Left hindlimb (tissue), 1 donor: ENCODE data around the gene SLC13A4.
"Not testable (repeated sequence)": the region's sequence is repeated elsewhere in the genome, so short reads cannot be mapped to it uniquely, and the experiment has no call there.

Source experiments
- DNase-seq: peaks from one replicate; pipeline ENCODE4 v3.0.0-alpha.2; 2018

Gene SLC13A4

GRCh38 chr7:135717693-135718092 is 10.3 kb downstream of the SLC13A4 start:
- no peak for DNase-seq

DNA sequence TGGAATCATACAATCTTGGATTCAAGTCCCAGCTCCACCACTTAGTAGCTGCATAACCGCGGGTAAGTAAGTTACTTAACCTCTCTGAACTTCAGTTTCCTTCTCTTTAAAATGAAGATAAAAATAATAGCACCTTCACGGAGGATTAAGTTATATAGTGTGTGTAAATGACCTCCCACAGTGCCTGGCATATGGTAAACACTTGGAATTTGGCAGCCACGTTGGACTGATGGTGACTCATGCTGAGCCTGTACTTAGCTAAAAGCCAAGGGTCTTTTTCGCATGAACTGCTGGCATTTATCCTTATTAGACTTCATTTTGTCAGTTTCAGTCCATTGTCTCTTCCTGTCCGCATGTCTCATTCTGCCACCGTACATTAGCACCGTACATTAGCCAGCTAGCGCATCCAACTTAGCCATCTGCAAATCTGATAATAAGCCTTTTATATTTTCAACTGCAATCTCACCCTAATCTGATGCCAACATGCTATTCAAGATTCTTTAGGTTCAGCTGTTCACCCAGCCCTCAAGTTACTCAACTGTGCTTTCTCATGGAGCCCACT is 11.2 kb downstream of the SLC13A4 start:
- DNase-seq = no peak

GRCh38 chr7:135715673-135716072 is 12.3 kb downstream of the SLC13A4 start:
- no peak for DNase-seq

GRCh38 chr7:135715055-135715522 is 12.9 kb downstream of the SLC13A4 start:
- DNase-seq = no peak

GRCh38 chr7:135714534-135715009 is 13.4 kb downstream of the SLC13A4 start:
- no peak for DNase-seq

DNA sequence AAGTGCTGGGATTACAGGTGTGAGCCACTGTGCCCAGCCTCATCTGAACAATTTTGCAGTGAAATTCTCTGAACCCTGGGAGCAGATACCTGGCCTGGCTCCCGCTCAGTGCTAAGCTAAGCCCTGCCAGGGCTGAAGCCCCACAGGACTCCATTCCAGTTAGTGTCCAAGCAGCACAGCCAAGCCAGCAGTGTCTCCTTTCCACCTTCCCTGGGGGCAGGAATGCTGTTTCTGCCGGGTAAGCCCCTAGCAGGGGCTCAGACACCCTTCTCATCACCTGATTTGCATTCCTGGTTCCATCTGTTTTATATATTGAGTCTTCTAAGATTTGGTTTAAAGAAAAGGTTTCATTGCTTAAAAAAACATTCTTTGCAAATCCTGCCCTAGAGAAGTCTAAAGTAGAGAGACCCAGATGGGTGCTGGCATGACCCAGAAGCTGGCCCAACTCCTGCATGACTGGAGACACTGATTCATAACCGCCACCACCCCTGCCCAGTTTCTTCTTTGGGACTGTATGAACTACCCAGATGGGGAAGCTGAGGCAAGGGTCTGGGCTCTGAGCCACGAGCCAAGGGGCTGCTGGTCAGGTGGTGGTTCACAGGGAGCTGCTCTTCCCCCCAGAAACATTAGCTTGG is 14.0 kb downstream of the SLC13A4 start:
- no peak for DNase-seq

DNA sequence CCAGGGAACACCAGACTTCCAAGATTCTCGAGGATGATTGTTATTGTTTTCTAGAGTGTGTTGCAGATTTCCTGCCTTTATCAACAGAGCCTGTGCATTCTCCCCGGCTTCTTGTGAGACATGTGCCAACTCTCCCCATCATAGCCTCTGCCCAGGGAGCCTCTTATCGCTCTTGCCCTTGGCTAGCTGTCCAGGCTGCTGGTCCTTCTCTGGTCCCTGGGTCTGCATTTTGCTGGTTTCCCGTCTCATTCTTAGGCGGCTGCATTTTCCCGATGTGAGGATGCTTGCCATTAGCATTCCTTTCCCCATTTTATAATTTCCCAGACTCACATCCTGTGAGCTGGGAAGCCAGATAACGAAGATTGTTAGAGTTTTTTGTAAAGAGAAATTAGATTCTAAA is 15.2 kb downstream of the SLC13A4 start:
- no peak for DNase-seq

DNA sequence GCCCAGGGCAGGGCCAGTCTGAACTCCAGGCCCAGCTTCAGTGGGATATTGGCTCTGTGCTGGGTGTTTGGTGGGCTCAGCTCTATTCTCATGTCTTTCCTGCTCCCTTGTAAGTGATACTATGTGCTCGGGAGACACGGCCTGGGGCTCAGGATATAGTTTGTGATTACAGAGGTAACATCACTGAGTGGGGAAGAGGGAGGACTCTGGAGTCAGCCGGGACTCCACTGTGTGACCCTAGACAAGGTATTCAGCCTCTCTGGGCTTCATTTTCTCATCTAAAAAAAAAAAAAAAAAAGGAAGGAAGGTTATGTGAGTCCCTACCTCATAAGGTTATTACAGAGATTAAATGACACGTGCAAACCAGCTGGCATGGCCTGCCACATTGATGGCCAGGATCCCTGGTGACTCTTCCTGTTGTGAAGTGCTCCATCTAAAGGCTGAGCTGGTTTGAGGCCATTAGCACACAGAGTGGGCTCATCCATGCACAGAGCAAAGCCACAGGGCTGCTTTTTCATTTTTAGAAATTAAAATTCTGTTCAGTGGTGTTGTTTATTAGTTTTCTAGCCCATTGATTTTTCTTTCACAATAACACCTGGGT is 15.7 kb downstream of the SLC13A4 start:
- no peak for DNase-seq

DNA sequence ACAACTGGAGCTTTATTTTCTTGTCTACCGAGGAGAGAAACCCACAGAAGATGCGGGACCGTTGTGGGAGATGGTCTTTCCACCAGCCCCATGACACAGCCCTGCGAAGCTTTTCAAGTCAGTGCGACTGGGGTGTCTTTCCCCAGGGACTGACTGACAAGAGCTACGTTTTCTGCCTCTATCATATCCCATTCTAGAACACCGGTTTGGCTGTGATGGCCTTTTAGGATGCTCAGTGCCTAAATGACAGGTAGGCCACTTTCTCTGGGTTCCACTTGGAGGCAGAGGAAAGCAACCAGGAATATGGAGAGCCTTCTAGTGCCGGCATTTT is 16.9 kb downstream of the SLC13A4 start:
- DNase-seq = no peak

DNA sequence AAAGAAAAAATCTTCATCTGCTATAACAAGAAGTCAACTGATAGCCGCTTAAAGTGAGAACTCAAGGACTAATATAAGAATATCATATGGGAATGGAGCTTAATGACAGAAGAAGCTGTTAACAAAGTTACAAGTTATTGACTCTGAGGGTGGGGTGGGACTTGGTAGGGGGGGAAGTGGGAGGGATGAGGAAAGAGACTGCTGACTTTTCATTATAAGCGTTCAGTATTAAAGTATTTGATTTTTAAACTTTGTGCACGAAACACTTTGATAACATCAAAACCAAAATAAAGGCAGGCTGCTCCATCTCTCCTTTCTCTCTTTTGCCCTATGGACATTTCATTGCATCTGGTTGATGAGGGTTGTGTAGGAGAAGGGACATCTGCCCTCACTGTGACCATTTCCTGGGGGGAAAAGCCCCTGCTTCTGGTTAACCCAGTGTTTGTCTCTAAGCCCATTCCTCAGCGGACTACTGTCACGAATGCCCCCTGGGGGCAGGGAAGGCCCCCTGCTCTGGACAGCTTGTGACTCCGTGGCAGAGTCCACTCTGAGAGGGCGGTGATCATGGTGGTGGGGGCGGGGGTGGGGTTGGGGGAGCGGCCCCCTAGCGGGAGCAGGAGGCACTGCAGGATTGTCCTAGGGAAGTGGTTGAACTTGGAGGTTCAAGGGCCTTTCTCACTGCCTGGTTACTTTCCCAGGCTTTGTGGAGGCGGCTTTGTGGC is 17.4 kb downstream of the SLC13A4 start:
- DNase-seq = no peak

- DNase-seq = no peak
Measured at GRCh38 chr7:135709508-135709907, 18.5 kb downstream of the SLC13A4 start.

DNA sequence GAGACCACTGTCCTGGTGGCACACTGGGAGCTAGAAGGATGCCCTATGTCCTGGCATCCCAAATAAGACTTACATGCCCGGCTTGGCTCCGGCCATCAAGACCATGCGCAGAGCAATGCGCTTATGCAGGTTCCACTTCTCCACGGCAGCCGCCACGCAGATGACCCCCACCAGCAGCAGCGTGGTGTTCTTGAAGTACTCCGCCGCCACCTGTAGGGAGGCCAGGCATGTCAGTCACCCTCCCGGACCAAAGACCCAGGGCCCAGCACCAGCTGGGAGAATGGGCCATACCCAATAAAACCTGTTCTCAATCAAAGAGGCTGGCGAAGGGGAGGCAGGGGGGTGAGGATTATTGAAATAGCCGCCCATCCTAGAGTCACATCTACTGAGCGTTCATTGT is 19.9 kb downstream of the SLC13A4 start:
- no peak for DNase-seq

GRCh38 chr7:135707570-135707966 is 20.4 kb downstream of the SLC13A4 start:
- DNase-seq = no peak

GRCh38 chr7:135706858-135707569 is 21.0 kb downstream of the SLC13A4 start:
- DNase-seq = no peak

- no peak for DNase-seq
Measured at GRCh38 chr7:135706038-135706742, 21.8 kb downstream of the SLC13A4 start.

GRCh38 chr7:135704698-135705097 is 23.3 kb downstream of the SLC13A4 start:
- no peak for DNase-seq

DNA sequence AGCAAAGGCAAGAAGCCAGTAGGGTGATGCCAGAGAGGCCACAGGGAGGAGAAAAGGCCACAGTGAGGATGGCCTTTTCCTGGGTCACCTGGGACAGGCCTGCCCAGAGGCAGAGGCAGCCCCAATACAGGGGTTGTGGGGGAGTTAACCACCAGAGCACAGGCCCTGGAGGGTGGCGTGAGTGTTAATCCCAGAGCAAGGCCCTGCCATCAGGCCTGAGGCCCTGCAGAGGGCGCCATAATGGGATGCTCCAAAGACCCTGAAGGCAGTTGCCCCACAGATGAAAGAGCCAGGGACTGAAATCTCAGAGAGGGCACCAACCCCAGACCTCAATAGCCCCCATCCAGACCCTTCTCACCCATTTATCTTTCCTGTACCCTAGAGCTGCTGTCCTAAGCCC is 23.9 kb downstream of the SLC13A4 start:
- DNase-seq = no peak

GRCh38 chr7:135697276-135698049 is 30.5 kb downstream of the SLC13A4 start:
- no peak for DNase-seq

- DNase-seq = no peak
Measured at GRCh38 chr7:135693558-135693957, 34.4 kb downstream of the SLC13A4 start.

- not testable (repeated sequence) for DNase-seq
Measured at GRCh38 chr7:135692606-135693005, 35.4 kb downstream of the SLC13A4 start.

- no peak for DNase-seq
Measured at GRCh38 chr7:135692055-135692454, 35.9 kb downstream of the SLC13A4 start.

GRCh38 chr7:135690566-135690965 is 37.4 kb downstream of the SLC13A4 start:
- DNase-seq = no peak
